Right lung (tissue), 10 donors: ENCODE data around the gene REG1A. TPM values are rescaled to one million over a fixed set of nuclear protein-coding genes. Genes with fewer than 3 reads are reported as not detected.

Source experiments
- DNase-seq, 2 donors: peaks; one replicate each; pipeline ENCODE4 v3.0.0-alpha.2; 2013
- long read RNA-seq, 8 donors: transcript quantifications; one replicate each; lab custom pipeline, GENCODE V29; 2026
- polyA plus RNA-seq, 5 donors: library from polyadenylated mRNA; unstranded; fragments of 120-200 nt; gene quantifications; one replicate each; pipeline versions ENCODE4 v1.2.1 to v1.2.3, GENCODE V29; 2013; ENCODE audit warnings: inconsistent platforms in 1 of 5, low replicate concordance in 1 of 5; ENCODE audit not compliant: insufficient read length in 5 of 5, insufficient read depth in 1 of 5

Gene REG1A
- not detected for polyA plus RNA-seq
- long read RNA-seq, donor 1 = 0 reads
- long read RNA-seq, donor 2 = 0 reads
- long read RNA-seq, donor 3 = 0 reads
- long read RNA-seq, donor 4 = 0 reads
- long read RNA-seq, donor 5 = 0 reads
- long read RNA-seq, donor 6 = 0 reads
- long read RNA-seq, donor 7 = 0 reads
- long read RNA-seq, donor 8 = 0 reads

- no peak for DNase-seq
Observed at GRCh38 chr2:79120194-79120713, at the start of gene REG1A. TSS of gene REG1A (plus strand) at chr2:79120488. CDS start at chr2:79120862, 374 bp downstream.

GRCh38 chr2:79071078-79071477, 49.2 kb upstream of the REG1A start:
- no peak for DNase-seq

GRCh38 chr2:79082987-79083386, 37.3 kb upstream of the REG1A start:
- no peak for DNase-seq

- no peak for DNase-seq
Observed at GRCh38 chr2:79083597-79084251, 36.6 kb upstream of the REG1A start.

GRCh38 chr2:79084495-79085135, 35.7 kb upstream of the REG1A start:
- no peak for DNase-seq

- no peak for DNase-seq
Observed at GRCh38 chr2:79085382-79085781, 34.9 kb upstream of the REG1A start.

GRCh38 chr2:79086255-79086654, 34.0 kb upstream of the REG1A start:
- DNase-seq = no peak

GRCh38 chr2:79087785-79088364, 32.4 kb upstream of the REG1A start, which contains the start of gene REG1B:
TSS of gene REG1B (minus strand) at chr2:79087993. CDS start at chr2:79087612, 381 bp downstream.
- no peak for DNase-seq

- no peak for DNase-seq
Observed at GRCh38 chr2:79090693-79091092, 29.6 kb upstream of the REG1A start.

GRCh38 chr2:79097843-79098242, 22.4 kb upstream of the REG1A start:
- DNase-seq = no peak

- no peak for DNase-seq
Observed at GRCh38 chr2:79099140-79099686, 21.1 kb upstream of the REG1A start.

GRCh38 chr2:79100285-79100684, 20.0 kb upstream of the REG1A start:
- DNase-seq = no peak

- no peak for DNase-seq
Observed at GRCh38 chr2:79101024-79101423, 19.3 kb upstream of the REG1A start.

GRCh38 chr2:79103214-79103613, 17.1 kb upstream of the REG1A start:
- DNase-seq = no peak

- DNase-seq = no peak
Observed at GRCh38 chr2:79105259-79105658, 15.0 kb upstream of the REG1A start.

GRCh38 chr2:79112269-79112668, 8.0 kb upstream of the REG1A start:
- DNase-seq = no peak

GRCh38 chr2:79114797-79115494, 5.3 kb upstream of the REG1A start:
- DNase-seq = no peak

- no peak for DNase-seq
Observed at GRCh38 chr2:79116997-79117928, 3.0 kb upstream of the REG1A start.

- DNase-seq = no peak
Observed at GRCh38 chr2:79122676-79123075, 2.4 kb downstream of the REG1A start.
